SK-N-MC (cell line): ENCODE data around the gene TTLL10.
A peak's percentile ranks its signal among the peaks of the same experiment; 100 is the strongest.

Source experiments
- EZH2 ChIP-seq: fragments of 200-600 bp; sonication (generic); IDR thresholded peaks from one replicate; pipeline ENCODE4 v1.6.1; 2017; ENCODE audit warnings: antibody characterized with exemption
- FOXP2 ChIP-seq: optimal IDR thresholded peaks from 2 replicates; pipeline ENCODE3; 2011; ENCODE audit warnings: mild to moderate bottlenecking, moderate library complexity; ENCODE audit not compliant: insufficient read depth; ENCODE audit errors: extremely low read length, control extremely low read depth
- POLR2AphosphoS5 ChIP-seq: IDR thresholded peaks from 2 replicates; pipeline ENCODE4 v1.6.1; 2012; ENCODE audit warnings: mild to moderate bottlenecking, low read depth, low read length, borderline replicate concordance

GRCh38 chr1:1235016-1235744 is 61.5 kb downstream of the TTLL10 start:
- TF ChIP-seq POLR2AphosphoS5 (peak; percentile 33; the same call in 1 of the 2 replicates), EZH2 (no peak), FOXP2 (no peak)
